Mucosa of rectum (tissue), 2 donors: ENCODE data around the gene PIP5KL1.
"Not testable (repeated sequence)": the region's sequence is repeated elsewhere in the genome, so short reads cannot be mapped to it uniquely, and the experiment has no call there.

Source experiments
- H3K27ac ChIP-seq, 2 donors: one replicate each; pipeline ENCODE4 v1.7.0; 2013; ENCODE audit warnings: inconsistent platforms in 2 of 2, low read depth in 2 of 2, low read length in 2 of 2
- H3K27me3 ChIP-seq, 2 donors: one replicate each; pipeline ENCODE4 v1.7.0; 2013; ENCODE audit warnings: low read length in 2 of 2; ENCODE audit not compliant: control insufficient read depth in 2 of 2, insufficient read depth in 2 of 2
- H3K36me3 ChIP-seq, 2 donors: one replicate each; pipeline ENCODE4 v1.7.0; 2013; ENCODE audit warnings: low read length in 2 of 2; ENCODE audit not compliant: control insufficient read depth in 2 of 2, insufficient read depth in 2 of 2
- H3K4me1 ChIP-seq, 2 donors: one replicate each; pipeline ENCODE4 v1.7.0; 2013; ENCODE audit warnings: low read length in 2 of 2, mild to moderate bottlenecking in 1 of 2; ENCODE audit not compliant: control insufficient read depth in 2 of 2, insufficient read depth in 2 of 2
- H3K4me3 ChIP-seq, 2 donors: one replicate each; pipeline ENCODE4 v1.7.0; 2013; ENCODE audit warnings: low read length in 2 of 2
- H3K9ac ChIP-seq, 2 donors: one replicate each; pipeline ENCODE4 v1.7.0; 2013; ENCODE audit warnings: low read length in 2 of 2, low read depth in 1 of 2, mild to moderate bottlenecking in 1 of 2
- H3K9me3 ChIP-seq, 2 donors: one replicate each; pipeline ENCODE4 v1.7.0; 2013; ENCODE audit warnings: low read length in 2 of 2; ENCODE audit not compliant: control insufficient read depth in 2 of 2
- donor health status: healthy.
- donor health status: Normal muscosa, but diverticular disease.

The PIP5KL1 gene

DNA sequence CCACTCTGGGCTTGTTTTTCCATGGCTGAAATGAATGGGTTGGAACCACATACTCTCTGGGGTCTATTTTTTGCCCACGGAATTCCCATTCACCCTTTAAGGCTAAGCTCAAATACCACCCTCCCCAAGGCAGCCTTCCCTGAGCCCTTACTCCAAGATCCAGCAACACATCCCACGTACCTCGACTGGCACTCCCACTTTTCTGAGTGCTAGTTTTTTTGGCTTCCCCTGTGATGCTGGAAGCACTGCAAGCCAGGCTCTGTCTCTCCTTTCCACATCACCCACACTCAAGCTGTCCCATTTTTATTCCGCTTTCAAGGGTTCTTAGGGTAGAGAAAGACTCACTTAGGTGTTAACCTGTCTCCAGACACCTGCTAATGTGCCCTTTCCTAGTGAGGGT lies 37.2 kb downstream of the PIP5KL1 start:
- no peak overlapping the region for H3K9ac ChIP-seq
- H3K9me3 ChIP-seq: peaks cover 2 to 14% of the 10 kb centered on the region in 2 donors
- H3K36me3 ChIP-seq: peaks cover 58 to 67% of the 10 kb centered on the region in 2 donors
- H3K27ac ChIP-seq: no peak overlapping the region
- no peak overlapping the region for H3K4me3 ChIP-seq
- H3K4me1 ChIP-seq: peaks cover 9 to 11% of the 10 kb centered on the region in 2 donors
- no peaks in the 10 kb centered on the region for H3K27me3 ChIP-seq

DNA sequence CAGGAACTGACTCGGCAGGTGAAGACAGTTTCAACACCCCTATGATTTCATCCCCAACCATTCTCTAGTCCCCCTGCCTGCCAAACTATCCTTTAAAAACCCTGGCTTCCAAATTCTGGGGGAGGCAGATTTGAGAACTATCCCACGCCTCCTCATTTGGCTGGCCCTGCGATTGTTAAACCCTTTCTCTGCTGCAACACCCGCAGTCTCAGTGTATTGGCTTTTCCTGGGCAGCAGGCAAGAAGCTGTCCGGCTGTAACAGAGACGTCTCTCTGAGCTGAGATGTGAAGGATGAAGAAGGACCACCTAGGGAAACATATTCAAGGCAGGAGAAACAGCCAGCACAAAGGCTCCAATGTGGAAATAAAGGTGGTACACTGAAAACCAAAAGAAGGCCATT lies 37.7 kb downstream of the PIP5KL1 start:
- H3K4me3 ChIP-seq: no peak overlapping the region
- peaks cover 58 to 68% of the 10 kb centered on the region in 2 donors for H3K36me3 ChIP-seq
- H3K9ac ChIP-seq: no peak overlapping the region
- H3K4me1 ChIP-seq: peaks cover 5 to 10% of the 10 kb centered on the region in 2 donors
- H3K27ac ChIP-seq: no peak overlapping the region
- H3K9me3 ChIP-seq: peaks cover 2 to 14% of the 10 kb centered on the region in 2 donors
- H3K27me3 ChIP-seq: no peaks in the 10 kb centered on the region

GRCh38 chr9:127890053-127890452 lies 40.5 kb downstream of the PIP5KL1 start:
- peaks cover 2 to 11% of the 10 kb centered on the region in 2 donors for H3K9me3 ChIP-seq
- no peak overlapping the region for H3K4me3 ChIP-seq
- H3K27me3 ChIP-seq: no peaks in the 10 kb centered on the region
- peaks cover 69% of the 10 kb centered on the region in 2 donors for H3K36me3 ChIP-seq
- H3K9ac ChIP-seq: no peak overlapping the region
- no peak overlapping the region for H3K27ac ChIP-seq
- no peaks in the 10 kb centered on the region for H3K4me1 ChIP-seq

DNA sequence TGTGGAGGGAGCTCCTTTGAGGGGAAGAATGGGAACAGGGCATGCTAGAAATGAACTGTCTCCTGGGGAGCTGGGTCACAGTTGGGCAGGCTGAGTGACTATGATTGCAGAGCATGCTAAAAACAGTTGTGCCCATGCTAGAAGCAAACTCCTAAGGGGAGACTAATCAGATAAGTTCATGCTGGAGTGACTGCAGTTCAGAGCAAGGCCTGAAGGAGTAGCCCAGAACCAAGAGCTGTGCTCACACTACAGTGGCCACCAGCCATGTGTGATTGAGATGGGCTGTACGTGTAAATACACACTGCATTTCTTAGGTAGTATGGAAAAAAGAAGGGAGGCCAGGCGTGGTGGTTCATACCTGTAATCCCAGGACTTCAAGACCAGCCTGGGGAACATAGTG lies 42.8 kb downstream of the PIP5KL1 start:
- peaks cover 54 to 58% of the 10 kb centered on the region in 2 donors for H3K36me3 ChIP-seq
- no peaks in the 10 kb centered on the region for H3K9me3 ChIP-seq
- no peak overlapping the region for H3K9ac ChIP-seq
- H3K4me3 ChIP-seq: no peak overlapping the region
- peaks cover 0 to 2% of the 10 kb centered on the region in 2 donors for H3K4me1 ChIP-seq
- H3K27ac ChIP-seq: no peak overlapping the region
- no peaks in the 10 kb centered on the region for H3K27me3 ChIP-seq

DNA sequence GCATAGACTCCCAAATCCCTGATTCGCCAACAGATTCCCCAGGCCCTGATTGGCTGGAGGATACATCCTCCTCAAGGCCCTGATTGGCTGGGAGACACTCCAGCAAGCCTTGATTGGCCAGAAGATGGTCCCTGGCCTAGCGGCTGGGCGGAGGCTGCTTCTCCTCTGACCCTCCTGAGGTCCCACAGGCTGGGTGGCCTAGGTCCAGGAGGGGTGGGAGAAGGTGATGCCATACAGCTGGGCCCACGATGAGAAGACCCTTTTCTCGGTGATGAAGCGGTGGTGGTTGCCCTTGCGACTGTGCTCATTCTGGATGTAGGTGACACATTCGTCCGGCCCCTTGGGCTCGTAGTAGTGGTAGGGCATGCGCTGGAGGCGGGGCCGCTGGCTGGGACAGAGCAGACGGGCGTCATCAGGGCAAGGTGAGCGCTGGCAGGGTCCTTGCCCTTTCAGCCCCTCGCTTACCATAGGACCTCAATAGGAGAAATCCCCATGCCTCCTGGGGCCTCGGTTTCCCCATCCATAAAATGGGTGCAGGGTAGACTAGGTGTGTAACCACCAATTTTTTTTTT lies 44.1 kb downstream of the PIP5KL1 start:
- H3K4me3 ChIP-seq: no peak overlapping the region
- H3K9ac ChIP-seq: no peak overlapping the region
- H3K27me3 ChIP-seq: no peaks in the 10 kb centered on the region
- peaks cover 3% of the 10 kb centered on the region in 2 donors for H3K4me1 ChIP-seq
- H3K9me3 ChIP-seq: no peaks in the 10 kb centered on the region
- peaks cover 47 to 53% of the 10 kb centered on the region in 2 donors for H3K36me3 ChIP-seq
- H3K27ac ChIP-seq: no peak overlapping the region

GRCh38 chr9:127885508-127886281 lies 44.9 kb downstream of the PIP5KL1 start:
- Histone ChIP-seq H3K4me1 (peaks cover 3% of the 10 kb centered on the region in 2 donors), H3K27ac (no peak overlapping the region)

DNA sequence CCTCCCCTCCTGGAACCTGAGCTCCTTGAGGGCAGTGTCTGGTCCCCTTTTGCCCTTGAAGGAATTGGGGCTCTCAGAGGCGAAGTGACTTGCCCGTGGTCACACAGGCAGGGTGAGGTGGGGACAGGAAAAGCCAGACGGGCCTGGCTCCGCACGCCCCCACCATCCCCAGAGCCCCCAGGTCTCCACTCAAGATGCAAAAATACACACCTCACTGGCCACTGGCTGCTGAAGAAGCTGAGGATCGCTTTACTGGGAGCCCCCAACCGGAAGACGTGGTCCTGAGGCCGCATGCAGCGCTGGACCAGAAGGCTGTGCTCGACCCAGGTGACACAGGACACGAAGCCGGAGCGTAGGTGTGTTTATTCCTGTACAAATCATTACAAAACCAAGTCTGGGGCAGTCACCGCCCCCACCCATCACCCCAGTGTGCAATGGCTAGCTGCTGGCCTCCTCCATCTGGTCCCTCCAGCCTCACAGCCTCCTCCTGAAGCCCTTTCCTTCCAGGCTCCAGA lies 45.5 kb downstream of the PIP5KL1 start:
- H3K4me3 ChIP-seq: no peak overlapping the region
- no peaks in the 10 kb centered on the region for H3K27me3 ChIP-seq
- no peaks in the 10 kb centered on the region for H3K9me3 ChIP-seq
- peaks cover 36 to 42% of the 10 kb centered on the region in 2 donors for H3K36me3 ChIP-seq
- H3K9ac ChIP-seq: no peak overlapping the region
- H3K4me1 ChIP-seq: peaks cover 3% of the 10 kb centered on the region in 2 donors
- H3K27ac ChIP-seq: no peak overlapping the region

More at GRCh38 chr9:127885508-127886281, 44.9 kb downstream of the PIP5KL1 start:
- peaks cover 42 to 48% of the 10 kb centered on the region in 2 donors for H3K36me3 ChIP-seq
- no peak overlapping the region for H3K9ac ChIP-seq
- H3K9me3 ChIP-seq: no peaks in the 10 kb centered on the region
- no peaks in the 10 kb centered on the region for H3K27me3 ChIP-seq
- no peak overlapping the region for H3K4me3 ChIP-seq

DNA sequence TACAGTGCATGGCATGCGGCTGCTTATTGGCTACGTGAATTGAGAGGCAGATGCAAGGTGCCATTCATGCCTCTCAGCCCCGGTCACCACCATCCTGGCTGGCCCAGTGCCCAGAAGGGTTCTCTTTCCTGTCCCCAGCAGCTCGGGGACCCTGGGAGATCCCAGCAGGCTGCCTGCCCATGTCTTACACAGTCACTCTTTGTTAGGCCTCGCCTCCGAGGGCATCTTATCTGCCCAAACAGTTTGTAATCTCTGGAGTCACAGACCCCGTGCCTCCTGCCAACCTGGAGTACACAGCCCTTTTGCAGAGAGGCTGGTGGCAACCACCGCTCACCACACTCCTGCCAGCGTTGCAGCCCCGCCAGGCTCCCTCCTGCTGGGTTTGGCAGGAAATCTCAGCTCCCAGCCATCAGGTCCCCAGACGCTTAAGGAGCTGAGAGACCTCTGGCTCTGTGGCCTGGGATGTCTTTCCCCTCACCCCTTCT lies 46.1 kb downstream of the PIP5KL1 start:
- Histone ChIP-seq H3K9me3 (no peaks in the 10 kb centered on the region), H3K4me3 (no peak overlapping the region), H3K9ac (no peak overlapping the region), H3K27ac (no peak overlapping the region), H3K4me1 (peaks cover 3% of the 10 kb centered on the region in 2 donors), H3K36me3 (peaks cover 33 to 39% of the 10 kb centered on the region in 2 donors), H3K27me3 (no peaks in the 10 kb centered on the region)

GRCh38 chr9:127883959-127884358 lies 46.6 kb downstream of the PIP5KL1 start:
- no peak overlapping the region for H3K4me3 ChIP-seq
- H3K36me3 ChIP-seq: peaks cover 33 to 39% of the 10 kb centered on the region in 2 donors
- H3K27me3 ChIP-seq: no peaks in the 10 kb centered on the region
- H3K27ac ChIP-seq: no peak overlapping the region
- H3K9me3 ChIP-seq: no peaks in the 10 kb centered on the region
- H3K9ac ChIP-seq: no peak overlapping the region
- H3K4me1 ChIP-seq: peaks cover 3% of the 10 kb centered on the region in 2 donors

- H3K9ac ChIP-seq, H3K9me3 ChIP-seq, H3K27me3 ChIP-seq, H3K27ac ChIP-seq, H3K4me3 ChIP-seq: not testable (repeated sequence)
- Histone ChIP-seq H3K36me3 (peaks cover 20 to 25% of the 10 kb centered on the region in 2 donors), H3K4me1 (peaks cover 16 to 21% of the 10 kb centered on the region in 2 donors)
Observed at GRCh38 chr9:127881715-127882114, 48.9 kb downstream of the PIP5KL1 start.
